Cardiac muscle cell (in vitro differentiated cells and primary cell): ENCODE data around the gene ACIN1. TPM values are rescaled to one million over a fixed set of nuclear protein-coding genes. Genes with fewer than 3 reads are reported as not detected.

Experiments used
- DNase-seq, 2 donors: peaks; one replicate each; pipeline versions ENCODE4 v3.0.0 to v3.0.0-alpha.2; 2010 to 2017; ENCODE audit warnings: low read depth in 1 of 2, low spot score in 1 of 2
- H3K27ac ChIP-seq: fragments of 200-600 bp; sonication (generic); 2 replicates; pipeline ENCODE4 v1.5.1; 2016
- H3K27me3 ChIP-seq: fragments of 200-600 bp; sonication (generic); 2 replicates; pipeline ENCODE4 v1.6.0; 2016; ENCODE audit warnings: control low read depth
- H3K36me3 ChIP-seq: fragments of 200-600 bp; sonication (generic); 2 replicates; pipeline ENCODE4 v1.5.1; 2016; ENCODE audit warnings: control low read depth
- H3K4me1 ChIP-seq: fragments of 200-600 bp; sonication (generic); 2 replicates; pipeline ENCODE4 v1.8.1; 2017; ENCODE audit warnings: low read depth, mild to moderate bottlenecking, mixed run types
- H3K4me3 ChIP-seq: fragments of 200-600 bp; sonication (generic); 2 replicates; pipeline ENCODE4 v1.5.1; 2016; ENCODE audit warnings: mild to moderate bottlenecking
- H3K9me3 ChIP-seq: fragments of 200-600 bp; sonication (generic); 2 replicates; pipeline ENCODE4 v1.5.1; 2017; ENCODE audit warnings: low read depth, mild to moderate bottlenecking, control low read depth
- polyA plus RNA-seq: library from polyadenylated mRNA; unstranded; fragments of >200 nt; fragmentation: Nextera tagmentation; extraction: Ambion mirVana; gene quantifications from 2 replicates; pipeline ENCODE4 v1.2.1, GENCODE V29; 2016
- total RNA-seq: library from RNA; depleted of rRNA; stranded (reverse); fragments of >200 nt; gene quantifications from 2 replicates; pipeline ENCODE4 v1.2.3, GENCODE V29; 2016
- TF ChIP-seq, protein P1 (sequence below): IDR thresholded peaks from 2 replicates; pipeline ENCODE4 v1.5.1; 2012; ENCODE audit warnings: low read depth, mild to moderate bottlenecking, low read length

ACIN1 gene
- total and polyA plus RNA-seq, 2 experiments from 2014 or later = 41.0 to 151 TPM

- Histone ChIP-seq H3K27ac (peak overlapping the region; percentile 48), H3K4me3 (no peak overlapping the region), H3K36me3 (peaks cover 67% of the 10 kb centered on the region), H3K9me3 (no peaks in the 10 kb centered on the region), H3K27me3 (no peaks in the 10 kb centered on the region), H3K4me1 (peaks cover 9% of the 10 kb centered on the region)
- TF ChIP-seq, protein P1, sequence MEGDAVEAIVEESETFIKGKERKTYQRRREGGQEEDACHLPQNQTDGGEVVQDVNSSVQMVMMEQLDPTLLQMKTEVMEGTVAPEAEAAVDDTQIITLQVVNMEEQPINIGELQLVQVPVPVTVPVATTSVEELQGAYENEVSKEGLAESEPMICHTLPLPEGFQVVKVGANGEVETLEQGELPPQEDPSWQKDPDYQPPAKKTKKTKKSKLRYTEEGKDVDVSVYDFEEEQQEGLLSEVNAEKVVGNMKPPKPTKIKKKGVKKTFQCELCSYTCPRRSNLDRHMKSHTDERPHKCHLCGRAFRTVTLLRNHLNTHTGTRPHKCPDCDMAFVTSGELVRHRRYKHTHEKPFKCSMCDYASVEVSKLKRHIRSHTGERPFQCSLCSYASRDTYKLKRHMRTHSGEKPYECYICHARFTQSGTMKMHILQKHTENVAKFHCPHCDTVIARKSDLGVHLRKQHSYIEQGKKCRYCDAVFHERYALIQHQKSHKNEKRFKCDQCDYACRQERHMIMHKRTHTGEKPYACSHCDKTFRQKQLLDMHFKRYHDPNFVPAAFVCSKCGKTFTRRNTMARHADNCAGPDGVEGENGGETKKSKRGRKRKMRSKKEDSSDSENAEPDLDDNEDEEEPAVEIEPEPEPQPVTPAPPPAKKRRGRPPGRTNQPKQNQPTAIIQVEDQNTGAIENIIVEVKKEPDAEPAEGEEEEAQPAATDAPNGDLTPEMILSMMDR = no peak
- no peak for DNase-seq
These were observed 4.7 kb downstream of the ACIN1 start for GRCh38 chr14:23090254-23090636.

- peaks cover 9% of the 10 kb centered on the region for H3K4me1 ChIP-seq
- no peak overlapping the region for H3K27ac ChIP-seq
- H3K36me3 ChIP-seq = peaks cover 73% of the 10 kb centered on the region
- DNase-seq = no peak
- TF ChIP-seq, protein P1 = no peak
- H3K27me3 ChIP-seq = no peaks in the 10 kb centered on the region
- no peaks in the 10 kb centered on the region for H3K9me3 ChIP-seq
- H3K4me3 ChIP-seq = no peak overlapping the region
These were observed 5.3 kb downstream of the ACIN1 start for GRCh38 chr14:23089498-23090253.

DNA sequence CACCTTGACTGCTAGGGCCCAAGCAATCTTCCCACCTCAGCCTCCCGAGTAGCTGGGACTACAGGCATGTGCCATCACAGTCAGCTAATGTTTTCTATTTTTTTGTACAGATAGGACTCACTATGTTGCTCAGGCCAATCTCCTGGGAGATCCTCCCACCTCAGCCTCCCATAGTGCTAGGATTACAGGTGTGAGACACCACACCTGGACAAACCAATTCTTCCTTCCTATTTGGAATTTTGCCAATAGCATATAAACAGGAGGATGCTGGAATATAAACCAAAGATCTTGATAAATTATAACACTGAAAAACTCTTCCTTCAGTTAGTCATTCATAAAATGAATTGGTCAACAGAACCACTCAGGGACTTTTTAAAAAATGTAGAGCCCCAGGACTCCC, 8.4 kb downstream of the ACIN1 start:
- no peaks in the 10 kb centered on the region for H3K9me3 ChIP-seq
- no peaks in the 10 kb centered on the region for H3K4me1 ChIP-seq
- H3K36me3 ChIP-seq = peaks cover 75% of the 10 kb centered on the region
- no peak for DNase-seq
- TF ChIP-seq, protein P1 = no peak
- H3K4me3 ChIP-seq = no peak overlapping the region
- H3K27me3 ChIP-seq = no peaks in the 10 kb centered on the region
- no peak overlapping the region for H3K27ac ChIP-seq

DNA sequence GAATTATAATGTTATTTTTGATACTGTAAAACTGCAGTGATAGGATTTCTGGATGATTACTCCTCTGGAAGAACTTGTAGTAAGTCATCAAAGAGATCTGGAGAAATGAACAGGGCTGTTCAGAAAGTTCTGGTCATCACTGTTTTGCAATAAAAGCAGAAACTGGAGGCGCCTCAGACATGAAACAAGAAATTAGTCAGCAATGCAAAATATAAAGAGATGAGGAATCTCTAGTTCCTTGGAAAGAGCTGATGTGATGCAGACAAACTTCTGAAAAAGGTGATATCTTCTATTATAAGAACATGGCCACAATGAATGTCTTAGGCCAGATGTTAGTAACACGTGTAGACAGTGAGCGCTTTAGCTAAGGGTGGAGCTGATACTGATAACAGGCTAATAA, 9.5 kb downstream of the ACIN1 start:
- Histone ChIP-seq H3K4me1 (no peaks in the 10 kb centered on the region), H3K36me3 (peaks cover 85% of the 10 kb centered on the region), H3K27ac (no peak overlapping the region), H3K27me3 (no peaks in the 10 kb centered on the region), H3K9me3 (no peaks in the 10 kb centered on the region), H3K4me3 (no peak overlapping the region)
- TF ChIP-seq, protein P1 = no peak
- peak in 1 of 2 donors; percentile 32 for DNase-seq

GRCh38 chr14:23080474-23080873, 14.5 kb downstream of the ACIN1 start:
- no peak overlapping the region for H3K27ac ChIP-seq
- H3K9me3 ChIP-seq = no peaks in the 10 kb centered on the region
- peaks cover 84% of the 10 kb centered on the region for H3K36me3 ChIP-seq
- TF ChIP-seq, protein P1 = no peak
- H3K4me3 ChIP-seq = no peak overlapping the region
- H3K27me3 ChIP-seq = no peaks in the 10 kb centered on the region
- no peak for DNase-seq
- H3K4me1 ChIP-seq = no peaks in the 10 kb centered on the region
